Epidermal melanocyte (primary cell): Measurements from ENCODE around the gene CD101.
A peak's percentile ranks its signal among the peaks of the same experiment; 100 is the strongest.

Source experiments
- DNase-seq: peaks from one replicate; pipeline ENCODE4 v3.0.0; 2011; ENCODE audit warnings: low spot score; ENCODE audit not compliant: insufficient read length

Gene CD101

GRCh38 chr1:117049857-117050256 lies 48.3 kb downstream of the CD101 start:
- no peak for DNase-seq

- no peak for DNase-seq
Observed at GRCh38 chr1:117051224-117052064, 49.9 kb downstream of the CD101 start.

DNA sequence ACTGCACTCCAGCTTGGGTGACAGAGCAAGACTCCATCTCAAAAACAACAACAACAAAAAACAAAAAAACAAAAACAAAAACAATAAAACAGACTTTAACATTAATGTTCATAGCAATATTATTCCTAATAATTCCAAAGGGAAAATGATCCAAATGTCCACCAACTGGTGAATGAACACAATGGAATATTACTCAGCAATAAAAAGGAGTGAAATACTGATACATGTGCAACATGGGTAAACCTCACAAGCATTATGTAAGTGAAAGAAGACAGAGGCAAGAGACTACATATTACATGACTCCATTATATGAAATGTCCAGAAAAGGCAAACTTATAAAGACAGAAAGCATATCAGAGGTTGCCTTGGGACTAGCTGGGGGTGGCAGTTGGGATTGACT lies 52.5 kb downstream of the CD101 start:
- no peak for DNase-seq

- DNase-seq = no peak
Observed at GRCh38 chr1:117058810-117059209, 57.2 kb downstream of the CD101 start.

GRCh38 chr1:117059334-117059677 lies 57.7 kb downstream of the CD101 start:
- no peak for DNase-seq

- DNase-seq = peak; percentile 97
Observed at GRCh38 chr1:117059678-117060440, 58.3 kb downstream of the CD101 start, which contains the start of gene TTF2. Gene TTF2, plus strand, starts transcription at chr1:117060326. Its CDS starts 21 bp downstream, at chr1:117060347.

- peak; percentile 37 for DNase-seq
Observed at GRCh38 chr1:117060441-117061317, 59.1 kb downstream of the CD101 start.

GRCh38 chr1:117061986-117062415 lies 60.4 kb downstream of the CD101 start:
- no peak for DNase-seq

- no peak for DNase-seq
Observed at GRCh38 chr1:117066367-117066766, 64.8 kb downstream of the CD101 start.

GRCh38 chr1:117067533-117068370 lies 66.2 kb downstream of the CD101 start:
- DNase-seq = peak; percentile 68

DNA sequence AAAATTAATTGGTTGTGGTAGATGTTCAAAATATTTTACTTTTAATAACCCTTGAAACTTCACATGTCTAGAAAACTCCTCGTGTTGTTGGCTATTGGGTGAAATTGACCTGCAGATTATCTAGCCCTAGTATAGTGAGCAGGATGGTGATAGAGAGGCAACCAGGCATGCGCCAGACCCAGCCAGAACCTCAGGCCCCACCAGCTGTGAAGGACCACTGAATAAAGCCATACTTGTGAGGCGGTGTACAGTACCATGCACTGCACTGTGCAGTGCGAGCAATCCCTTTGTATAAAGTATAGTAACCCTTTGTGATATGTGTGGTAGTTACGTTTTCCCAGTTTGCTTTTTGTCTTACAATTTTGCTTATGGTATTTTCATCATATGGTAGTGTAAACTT lies 67.0 kb downstream of the CD101 start:
- DNase-seq = no peak

DNA sequence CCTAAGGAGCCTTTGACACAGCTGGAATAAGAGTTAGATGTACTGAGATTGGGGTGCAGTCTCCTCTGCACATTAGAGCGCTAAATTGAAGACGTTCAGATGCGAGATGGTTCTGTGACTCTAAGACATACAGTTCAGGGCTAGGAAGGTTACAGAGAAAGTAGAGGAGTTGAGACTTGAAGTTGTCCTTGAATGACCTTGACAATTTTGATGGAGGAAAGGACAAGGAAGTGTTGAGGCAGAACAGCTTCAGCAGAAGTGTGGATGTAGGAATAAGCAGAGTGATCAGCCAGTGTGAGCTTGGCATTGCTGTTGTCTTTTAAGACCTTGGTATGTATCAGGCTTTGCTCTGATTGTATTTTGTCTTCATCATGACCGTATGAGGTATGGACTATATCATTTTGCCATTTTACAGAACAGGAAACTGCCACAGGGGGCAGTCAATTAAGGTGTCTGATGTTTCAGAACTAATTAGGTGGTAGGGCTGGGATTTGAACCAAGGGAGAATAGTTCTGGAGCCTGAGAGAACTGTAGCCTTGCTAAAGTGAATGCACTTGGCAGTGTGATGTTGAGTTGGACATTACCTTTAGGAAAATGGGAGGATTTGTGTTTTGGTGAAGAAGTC lies 67.8 kb downstream of the CD101 start:
- DNase-seq = no peak

- DNase-seq = no peak
Observed at GRCh38 chr1:117070124-117070523, 68.6 kb downstream of the CD101 start.

DNA sequence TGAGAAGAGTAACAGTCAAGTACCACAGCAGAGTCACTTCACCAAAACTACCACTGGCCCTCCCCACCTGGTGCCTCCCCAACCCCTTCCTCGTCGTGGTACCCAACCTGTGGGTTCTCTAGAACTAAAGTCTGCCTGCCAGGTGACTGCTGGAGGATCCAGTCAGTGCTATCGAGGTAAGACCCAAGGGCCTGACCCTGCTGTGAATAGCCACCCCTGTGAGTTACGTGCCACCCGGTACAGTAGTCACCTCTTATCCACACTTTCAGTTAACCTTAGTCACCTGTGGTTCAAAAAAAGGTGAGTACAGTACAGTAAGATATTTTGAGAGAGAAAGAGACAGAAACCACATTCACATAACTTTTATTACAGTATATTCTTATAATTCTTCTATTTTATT lies 75.1 kb downstream of the CD101 start:
- DNase-seq = no peak

DNA sequence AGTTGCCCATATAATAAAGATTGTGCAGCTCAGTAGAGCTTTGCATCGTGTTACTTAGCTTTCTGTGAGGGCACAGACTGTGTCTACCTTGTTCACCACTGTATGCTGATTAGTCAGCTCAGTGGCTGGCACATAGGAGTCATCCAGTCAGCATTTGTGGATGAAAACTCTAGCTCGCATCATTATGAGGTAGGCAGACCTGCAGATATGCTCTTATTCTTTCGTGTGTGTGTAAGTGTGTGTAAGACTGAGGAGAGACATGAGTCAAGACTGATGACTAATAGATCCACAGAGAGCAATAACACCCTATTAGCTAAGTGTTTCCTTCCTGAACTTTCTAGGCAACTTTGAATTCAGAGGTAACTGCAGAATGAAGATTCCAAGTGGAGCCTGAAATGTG lies 75.7 kb downstream of the CD101 start:
- no peak for DNase-seq

DNA sequence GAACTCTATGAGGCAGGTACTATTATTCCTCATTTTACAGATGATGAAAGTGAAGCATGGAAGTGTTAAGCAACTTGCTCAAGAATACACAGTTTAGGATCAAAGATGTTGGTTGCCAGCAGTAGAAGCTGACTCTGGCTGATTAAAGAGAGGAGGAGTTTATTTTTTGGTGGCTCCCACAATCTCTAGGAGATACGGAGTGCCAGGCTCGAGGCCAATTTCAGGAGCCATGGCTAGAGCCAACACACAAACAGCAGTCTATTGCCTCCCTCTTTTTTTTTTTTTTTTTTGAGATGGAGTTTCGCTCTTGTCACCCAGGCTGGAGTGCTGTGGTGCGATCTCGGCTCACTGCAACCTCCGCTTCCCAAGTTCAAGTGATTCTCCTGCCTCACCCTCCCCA lies 78.2 kb downstream of the CD101 start:
- no peak for DNase-seq

- no peak for DNase-seq
Observed at GRCh38 chr1:117084231-117084630, 82.7 kb downstream of the CD101 start.
